Measurements from ENCODE around the gene FBXL7. TPM values are rescaled to one million over a fixed set of nuclear protein-coding genes. Genes with fewer than 3 reads are reported as not detected.

Gene FBXL7
- total RNA-seq, 2 experiments from 2014 or later, result not detected

GRCh38 chr5:15596936-15597335, 97.0 kb downstream of the FBXL7 start:
- Mint-ChIP-seq H3K9me3 (no peaks in the 10 kb centered on the region), H3K27ac (no peak overlapping the region), H3K4me1 (ENCODE audit: low read depth) (no peaks in the 10 kb centered on the region), H3K4me3 (no peak overlapping the region), H3K36me3 (no peaks in the 10 kb centered on the region), H3K27me3 (no peaks in the 10 kb centered on the region)
- CTCF ChIA-PET, result no interaction called here
- POLR2A ChIA-PET, result no interaction called here
- intact Hi-C loops (cut with micrococcal nuclease), result no loop called here
- no peak for DNase-seq

- DNase-seq, result no peak
- Mint-ChIP-seq H3K27me3 (no peaks in the 10 kb centered on the region), H3K27ac (no peak overlapping the region), H3K36me3 (no peaks in the 10 kb centered on the region), H3K9me3 (no peaks in the 10 kb centered on the region), H3K4me3 (no peak overlapping the region), H3K4me1 (ENCODE audit: low read depth) (no peaks in the 10 kb centered on the region)
- ChIA-PET CTCF (interaction anchor here (0.6 kb wide), 1 partner anchor 133 kb away, joined by 3 read pairs; no protein-coding TSS in a partner anchor), POLR2A (no interaction called here)
- intact Hi-C loops (cut with micrococcal nuclease), result no loop called here
These were observed 97.8 kb downstream of the FBXL7 start for GRCh38 chr5:15597804-15598203.

GRCh38 chr5:15598294-15598902, 98.4 kb downstream of the FBXL7 start:
- Mint-ChIP-seq H3K27ac (no peak overlapping the region), H3K4me1 (ENCODE audit: low read depth) (no peaks in the 10 kb centered on the region), H3K9me3 (no peaks in the 10 kb centered on the region), H3K27me3 (no peaks in the 10 kb centered on the region), H3K4me3 (no peak overlapping the region), H3K36me3 (no peaks in the 10 kb centered on the region)
- ChIA-PET CTCF (interaction anchor here (0.6 kb wide), 1 partner anchor 132 kb away, joined by 3 read pairs; no protein-coding TSS in a partner anchor), POLR2A (no interaction called here)
- intact Hi-C loops (cut with micrococcal nuclease), result no loop called here
- DNase-seq, result no peak

- CTCF ChIA-PET, result interaction anchor here (0.8 kb wide), 2 partner anchors 16 to 35 kb away, joined by 3 read pairs; no protein-coding TSS in a partner anchor
- intact Hi-C loops (cut with micrococcal nuclease), result no loop called here
- no peak overlapping the region for H3K27ac Mint-ChIP-seq
- no peak for DNase-seq
- no peak overlapping the region for H3K4me3 Mint-ChIP-seq
- H3K27me3 Mint-ChIP-seq, result no peaks in the 10 kb centered on the region
- H3K9me3 Mint-ChIP-seq, result peaks cover 2% of the 10 kb centered on the region
- H3K4me1 Mint-ChIP-seq (ENCODE audit: low read depth), result no peaks in the 10 kb centered on the region
- H3K36me3 Mint-ChIP-seq, result no peaks in the 10 kb centered on the region
- POLR2A ChIA-PET, result no interaction called here
These were observed 100.1 kb downstream of the FBXL7 start for GRCh38 chr5:15600035-15600434.

GRCh38 chr5:15601274-15601673, 101.3 kb downstream of the FBXL7 start:
- H3K27ac Mint-ChIP-seq, result no peak overlapping the region
- ChIA-PET CTCF (no interaction called here), POLR2A (no interaction called here)
- no peak for DNase-seq
- no peaks in the 10 kb centered on the region for H3K27me3 Mint-ChIP-seq
- intact Hi-C loops (cut with micrococcal nuclease), result no loop called here
- H3K36me3 Mint-ChIP-seq, result no peaks in the 10 kb centered on the region
- no peak overlapping the region for H3K4me3 Mint-ChIP-seq
- no peaks in the 10 kb centered on the region for H3K4me1 Mint-ChIP-seq (ENCODE audit: low read depth)
- H3K9me3 Mint-ChIP-seq, result peaks cover 2% of the 10 kb centered on the region

- ChIA-PET CTCF (no interaction called here), POLR2A (no interaction called here)
- Mint-ChIP-seq H3K9me3 (peaks cover 2% of the 10 kb centered on the region), H3K4me1 (ENCODE audit: low read depth) (no peaks in the 10 kb centered on the region), H3K27ac (no peak overlapping the region), H3K36me3 (no peaks in the 10 kb centered on the region), H3K4me3 (no peak overlapping the region), H3K27me3 (no peaks in the 10 kb centered on the region)
- no peak for DNase-seq
- intact Hi-C loops (cut with micrococcal nuclease), result no loop called here
These were observed 101.9 kb downstream of the FBXL7 start for GRCh38 chr5:15601853-15602252.

- ChIA-PET POLR2A (no interaction called here), CTCF (no interaction called here)
- no peaks in the 10 kb centered on the region for H3K36me3 Mint-ChIP-seq
- H3K4me3 Mint-ChIP-seq, result no peak overlapping the region
- peaks cover 6% of the 10 kb centered on the region for H3K9me3 Mint-ChIP-seq
- intact Hi-C loops (cut with micrococcal nuclease), result no loop called here
- no peak overlapping the region for H3K27ac Mint-ChIP-seq
- H3K27me3 Mint-ChIP-seq, result no peaks in the 10 kb centered on the region
- H3K4me1 Mint-ChIP-seq (ENCODE audit: low read depth), result no peaks in the 10 kb centered on the region
- no peak for DNase-seq
These were observed 105.0 kb downstream of the FBXL7 start for GRCh38 chr5:15604986-15605385.

- ChIA-PET CTCF (no interaction called here), POLR2A (no interaction called here)
- intact Hi-C loops (cut with micrococcal nuclease), result no loop called here
- H3K4me3 Mint-ChIP-seq, result no peak overlapping the region
- DNase-seq, result no peak
- H3K4me1 Mint-ChIP-seq (ENCODE audit: low read depth), result no peaks in the 10 kb centered on the region
- H3K27me3 Mint-ChIP-seq, result no peaks in the 10 kb centered on the region
- H3K36me3 Mint-ChIP-seq, result no peaks in the 10 kb centered on the region
- H3K27ac Mint-ChIP-seq, result no peak overlapping the region
- peaks cover 8% of the 10 kb centered on the region for H3K9me3 Mint-ChIP-seq
These were observed 106.2 kb downstream of the FBXL7 start for GRCh38 chr5:15606197-15606596.

- no peak for DNase-seq
- POLR2A ChIA-PET, result no interaction called here
- H3K4me1 Mint-ChIP-seq (ENCODE audit: low read depth), result no peaks in the 10 kb centered on the region
- intact Hi-C loops (cut with micrococcal nuclease), result no loop called here
- no peak overlapping the region for H3K27ac Mint-ChIP-seq
- no peaks in the 10 kb centered on the region for H3K27me3 Mint-ChIP-seq
- peaks cover 8% of the 10 kb centered on the region for H3K9me3 Mint-ChIP-seq
- CTCF ChIA-PET, result no interaction called here
- H3K36me3 Mint-ChIP-seq, result no peaks in the 10 kb centered on the region
- no peak overlapping the region for H3K4me3 Mint-ChIP-seq
These were observed 107.1 kb downstream of the FBXL7 start for GRCh38 chr5:15607076-15607475.

- Mint-ChIP-seq H3K36me3 (no peaks in the 10 kb centered on the region), H3K9me3 (peaks cover 8% of the 10 kb centered on the region)
- intact Hi-C loops (cut with micrococcal nuclease), result no loop called here
These were observed 109.2 kb downstream of the FBXL7 start for GRCh38 chr5:15609076-15609725.

GRCh38 chr5:15610216-15610615, 110.2 kb downstream of the FBXL7 start:
- no peak for DNase-seq
- ChIA-PET CTCF (no interaction called here), POLR2A (no interaction called here)
- Mint-ChIP-seq H3K4me1 (ENCODE audit: low read depth) (no peaks in the 10 kb centered on the region), H3K36me3 (no peaks in the 10 kb centered on the region), H3K27ac (no peak overlapping the region), H3K9me3 (peaks cover 5% of the 10 kb centered on the region), H3K27me3 (no peaks in the 10 kb centered on the region), H3K4me3 (no peak overlapping the region)
- intact Hi-C loops (cut with micrococcal nuclease), result no loop called here

More at GRCh38 chr5:15609076-15609725, 109.2 kb downstream of the FBXL7 start:
- no peaks in the 10 kb centered on the region for H3K4me1 Mint-ChIP-seq (ENCODE audit: low read depth)
- H3K4me3 Mint-ChIP-seq, result no peak overlapping the region
- no peaks in the 10 kb centered on the region for H3K27me3 Mint-ChIP-seq
- POLR2A ChIA-PET, result no interaction called here
- CTCF ChIA-PET, result no interaction called here
- H3K27ac Mint-ChIP-seq, result no peak overlapping the region
- DNase-seq, result no peak

GRCh38 chr5:15611008-15611407, 111.0 kb downstream of the FBXL7 start:
- intact Hi-C loops (cut with micrococcal nuclease), result no loop called here
- Mint-ChIP-seq H3K27ac (no peak overlapping the region), H3K9me3 (peaks cover 5% of the 10 kb centered on the region), H3K36me3 (no peaks in the 10 kb centered on the region), H3K27me3 (no peaks in the 10 kb centered on the region), H3K4me1 (ENCODE audit: low read depth) (no peaks in the 10 kb centered on the region), H3K4me3 (no peak overlapping the region)
- DNase-seq, result no peak
- POLR2A ChIA-PET, result no interaction called here
- CTCF ChIA-PET, result no interaction called here

GRCh38 chr5:15612915-15613635, 113.1 kb downstream of the FBXL7 start:
- no peaks in the 10 kb centered on the region for H3K4me1 Mint-ChIP-seq (ENCODE audit: low read depth)
- no peak overlapping the region for H3K4me3 Mint-ChIP-seq
- POLR2A ChIA-PET, result no interaction called here
- H3K36me3 Mint-ChIP-seq, result no peaks in the 10 kb centered on the region
- no peak overlapping the region for H3K27ac Mint-ChIP-seq
- intact Hi-C loops (cut with micrococcal nuclease), result no loop called here
- CTCF ChIA-PET, result no interaction called here
- no peak for DNase-seq
- H3K9me3 Mint-ChIP-seq, result peaks cover 5% of the 10 kb centered on the region
- H3K27me3 Mint-ChIP-seq, result no peaks in the 10 kb centered on the region
